GM19240 (cell line): ENCODE results near the gene GPR22.

Experiments used
- DNase-seq: peaks from one replicate; pipeline ENCODE4 v3.0.0; 2011; ENCODE audit warnings: low spot score; ENCODE audit not compliant: insufficient read length

GPR22 gene

GRCh38 chr7:107474104-107474521 is 4.3 kb downstream of the GPR22 start:
- no peak for DNase-seq

GRCh38 chr7:107479303-107479702 is 9.4 kb downstream of the GPR22 start:
- DNase-seq, result no peak

- no peak for DNase-seq
Measured at GRCh38 chr7:107480932-107481331, 11.1 kb downstream of the GPR22 start.

GRCh38 chr7:107482571-107482970 is 12.7 kb downstream of the GPR22 start:
- no peak for DNase-seq

- no peak for DNase-seq
Measured at GRCh38 chr7:107486041-107486440, 16.2 kb downstream of the GPR22 start.

- no peak for DNase-seq
Measured at GRCh38 chr7:107492875-107493274, 23.0 kb downstream of the GPR22 start.

GRCh38 chr7:107494315-107494751 is 24.5 kb downstream of the GPR22 start:
- DNase-seq, result no peak

- no peak for DNase-seq
Measured at GRCh38 chr7:107494884-107495283, 25.0 kb downstream of the GPR22 start.

GRCh38 chr7:107495516-107495915 is 25.7 kb downstream of the GPR22 start:
- no peak for DNase-seq

GRCh38 chr7:107499731-107500130 is 29.9 kb downstream of the GPR22 start:
- DNase-seq, result no peak

GRCh38 chr7:107501593-107501992 is 31.7 kb downstream of the GPR22 start:
- DNase-seq, result peak; percentile 3

- no peak for DNase-seq
Measured at GRCh38 chr7:107502154-107502553, 32.3 kb downstream of the GPR22 start.

GRCh38 chr7:107502797-107503196 is 32.9 kb downstream of the GPR22 start:
- DNase-seq, result no peak

- DNase-seq, result no peak
Measured at GRCh38 chr7:107503687-107504086, 33.8 kb downstream of the GPR22 start.

- no peak for DNase-seq
Measured at GRCh38 chr7:107505362-107505761, 35.5 kb downstream of the GPR22 start.

- no peak for DNase-seq
Measured at GRCh38 chr7:107505997-107506673, 36.3 kb downstream of the GPR22 start.

- DNase-seq, result no peak
Measured at GRCh38 chr7:107506674-107507339, 37.0 kb downstream of the GPR22 start.
